Right atrium auricular region (tissue), 2 donors: ENCODE measurements around the gene ZC3H13. TPM values are rescaled to one million over a fixed set of nuclear protein-coding genes. Genes with fewer than 3 reads are reported as not detected.

Source experiments
- DNase-seq: peaks from one replicate; pipeline ENCODE4 v3.0.0-alpha.2; 2019; ENCODE audit warnings: low spot score
- H3K27ac ChIP-seq, 2 donors: fragments of 200-600 bp; sonication (generic); 1 replicate in 1 of 2; 2 replicates in 1 of 2; pipeline ENCODE4 v1.5.1; 2016 to 2019
- H3K27me3 ChIP-seq, 2 donors: fragments of 200-600 bp; sonication (generic); one replicate each; pipeline versions ENCODE4 v1.5.1 to v1.6.0; 2017 to 2019
- H3K36me3 ChIP-seq: fragments of 200-600 bp; sonication (generic); one replicate; pipeline ENCODE4 v1.5.1; 2016
- H3K4me1 ChIP-seq, 2 donors: fragments of 200-600 bp; sonication (generic); one replicate each; pipeline versions ENCODE4 v1.5.1 to v1.6.0; 2017 to 2019
- H3K4me3 ChIP-seq, 2 donors: fragments of 200-600 bp; sonication (generic); 1 replicate in 1 of 2; 2 replicates in 1 of 2; pipeline ENCODE4 v1.5.1; 2017 to 2019; ENCODE audit warnings: mild to moderate bottlenecking in 1 of 2, moderate library complexity in 1 of 2
- H3K9me3 ChIP-seq, 2 donors: fragments of 200-600 bp; sonication (generic); one replicate each; pipeline ENCODE4 v1.5.1; 2019
- CTCF ChIP-seq, 2 donors: fragments of 200-600 bp; sonication (generic); IDR thresholded peaks; one replicate each; pipeline ENCODE4 v1.5.1; 2019; ENCODE audit warnings: antibody characterized with exemption in 2 of 2
- total RNA-seq, 2 donors: library from RNA; depleted of rRNA; stranded (reverse); fragments of >200 nt; gene quantifications; one replicate each; pipeline ENCODE4 v1.1.0, GENCODE V29; 2016

The ZC3H13 gene
- total RNA-seq, 2 donors from 2014 or later = 18.2 to 21.0 TPM

DNA sequence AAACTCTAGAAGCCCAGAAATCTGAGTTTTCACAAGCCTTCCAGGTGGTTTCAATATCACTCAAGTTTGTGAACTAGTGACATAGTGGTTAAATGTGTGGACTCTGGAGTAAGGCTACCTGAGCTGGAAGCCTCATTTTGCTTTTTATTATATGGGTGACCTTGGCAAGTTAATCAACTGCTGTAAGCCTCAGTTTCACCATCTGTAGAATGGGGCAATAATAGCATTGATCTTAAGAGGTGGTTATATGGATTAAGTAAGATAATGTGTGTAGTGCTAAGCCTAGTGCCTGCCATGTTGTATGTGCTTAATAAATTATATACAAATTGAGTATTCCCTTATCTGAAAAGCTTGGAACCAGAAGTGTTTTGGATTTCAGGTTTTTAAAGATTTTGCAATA, 135.5 kb downstream of the ZC3H13 start:
- H3K4me1 ChIP-seq = no peaks in the 10 kb centered on the region
- DNase-seq = no peak
- H3K9me3 ChIP-seq = no peaks in the 10 kb centered on the region
- no peaks in the 10 kb centered on the region for H3K27me3 ChIP-seq
- H3K36me3 ChIP-seq = no peaks in the 10 kb centered on the region
- no peak overlapping the region for H3K4me3 ChIP-seq
- no peak for TF ChIP-seq CTCF (IDR thresholded peaks at IDR 0.05)
- H3K27ac ChIP-seq = no peak overlapping the region

GRCh38 chr13:45915686-45916439, 136.7 kb downstream of the ZC3H13 start:
- no peak for TF ChIP-seq CTCF (IDR thresholded peaks at IDR 0.05)
- H3K4me3 ChIP-seq = no peak overlapping the region
- no peaks in the 10 kb centered on the region for H3K4me1 ChIP-seq
- no peaks in the 10 kb centered on the region for H3K9me3 ChIP-seq
- H3K27me3 ChIP-seq = no peaks in the 10 kb centered on the region
- H3K36me3 ChIP-seq = no peaks in the 10 kb centered on the region
- DNase-seq = no peak
- no peak overlapping the region for H3K27ac ChIP-seq

DNA sequence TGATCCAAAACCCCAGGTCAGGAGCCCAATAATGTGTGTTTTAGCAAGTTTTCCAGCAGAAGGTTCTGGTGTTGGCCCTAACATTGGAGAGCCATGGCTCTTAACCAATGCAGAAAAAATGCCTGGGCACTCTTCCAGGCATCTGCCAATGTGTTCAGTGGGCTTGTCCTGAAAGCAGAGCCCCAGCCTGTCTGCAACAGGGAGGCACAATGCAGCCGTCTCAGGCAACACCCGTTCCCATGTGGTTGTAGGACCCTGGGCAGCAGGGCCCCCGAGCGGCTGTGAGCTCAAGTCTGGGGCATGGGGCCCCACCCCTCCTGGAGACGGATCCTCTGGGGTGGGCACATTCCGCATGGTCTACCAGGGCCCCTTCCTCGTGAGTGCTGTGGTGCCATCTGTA, 142.9 kb downstream of the ZC3H13 start:
- TF ChIP-seq CTCF (IDR thresholded peaks at IDR 0.05) = no peak
- no peaks in the 10 kb centered on the region for H3K27me3 ChIP-seq
- H3K4me3 ChIP-seq = no peak overlapping the region
- no peak overlapping the region for H3K27ac ChIP-seq
- H3K36me3 ChIP-seq = no peaks in the 10 kb centered on the region
- no peaks in the 10 kb centered on the region for H3K9me3 ChIP-seq
- no peaks in the 10 kb centered on the region for H3K4me1 ChIP-seq
- no peak for DNase-seq

- no peak for TF ChIP-seq CTCF (IDR thresholded peaks at IDR 0.05)
- H3K9me3 ChIP-seq = no peaks in the 10 kb centered on the region
- H3K27me3 ChIP-seq = no peaks in the 10 kb centered on the region
- no peak overlapping the region for H3K4me3 ChIP-seq
- no peaks in the 10 kb centered on the region for H3K36me3 ChIP-seq
- no peaks in the 10 kb centered on the region for H3K4me1 ChIP-seq
- H3K27ac ChIP-seq = no peak overlapping the region
- no peak for DNase-seq
These were observed 143.5 kb downstream of the ZC3H13 start for GRCh38 chr13:45909089-45909488.

DNA sequence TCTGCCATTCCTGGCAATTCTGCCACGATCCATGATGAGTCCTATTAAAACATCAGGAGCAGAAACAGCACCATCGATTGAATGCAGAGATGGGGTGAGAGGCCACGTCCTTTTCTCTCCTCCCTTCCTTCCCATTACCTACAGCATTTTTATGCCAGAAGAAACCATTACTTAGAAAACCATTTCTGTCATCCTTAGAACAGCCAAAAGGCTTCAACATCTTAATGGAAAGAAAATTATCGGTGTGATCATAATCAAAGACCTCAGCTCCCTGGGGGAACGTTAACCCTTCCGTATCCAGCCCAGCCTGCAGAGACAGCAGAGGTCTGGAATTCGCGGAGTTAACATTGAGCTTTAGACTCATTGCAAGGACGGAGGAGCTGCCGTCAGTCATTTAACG, 145.0 kb downstream of the ZC3H13 start:
- H3K36me3 ChIP-seq = no peaks in the 10 kb centered on the region
- H3K27ac ChIP-seq = no peak overlapping the region
- H3K4me1 ChIP-seq = no peaks in the 10 kb centered on the region
- no peak overlapping the region for H3K4me3 ChIP-seq
- H3K9me3 ChIP-seq = no peaks in the 10 kb centered on the region
- DNase-seq = no peak
- no peaks in the 10 kb centered on the region for H3K27me3 ChIP-seq
- no peak for TF ChIP-seq CTCF (IDR thresholded peaks at IDR 0.05)

Other genes with a start within 250 kb of the ZC3H13 start
- gene SIAH3, start 201.0 kb downstream of the ZC3H13 start, total RNA-seq = not detected
- not detected for gene CPB2, start 52.3 kb upstream of the ZC3H13 start, total RNA-seq
- gene LCP1, start 129.4 kb upstream of the ZC3H13 start, total RNA-seq = 10 to 100 TPM in 1 of 2 donors, 1 to 10 TPM in 1; 8.6 to 31.7 TPM
- not detected for gene LRRC63, start 159.2 kb upstream of the ZC3H13 start, total RNA-seq